Measurements from ENCODE around the gene RRP9.

DNA sequence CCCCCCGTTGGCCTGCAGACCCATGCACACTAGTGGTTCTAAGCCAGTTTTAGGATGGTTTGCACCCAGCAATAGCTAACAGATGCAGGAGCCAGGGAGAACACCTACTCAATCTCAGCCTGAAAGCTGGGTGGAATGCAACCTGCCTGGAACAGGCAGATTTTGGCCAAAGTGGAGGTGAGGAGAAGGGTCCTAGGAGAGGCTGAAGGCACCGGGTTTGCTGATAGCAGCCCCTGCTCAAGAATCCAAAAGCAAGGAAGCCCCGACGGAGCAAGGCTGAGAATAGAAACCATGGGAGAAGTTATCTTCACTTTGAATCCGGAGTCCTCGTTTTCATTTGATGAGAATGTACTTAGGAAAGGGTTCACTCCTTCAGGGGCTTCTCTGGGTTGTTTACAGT is 9.9 kb downstream of the RRP9 start:
- TF ChIP-seq, protein P1, sequence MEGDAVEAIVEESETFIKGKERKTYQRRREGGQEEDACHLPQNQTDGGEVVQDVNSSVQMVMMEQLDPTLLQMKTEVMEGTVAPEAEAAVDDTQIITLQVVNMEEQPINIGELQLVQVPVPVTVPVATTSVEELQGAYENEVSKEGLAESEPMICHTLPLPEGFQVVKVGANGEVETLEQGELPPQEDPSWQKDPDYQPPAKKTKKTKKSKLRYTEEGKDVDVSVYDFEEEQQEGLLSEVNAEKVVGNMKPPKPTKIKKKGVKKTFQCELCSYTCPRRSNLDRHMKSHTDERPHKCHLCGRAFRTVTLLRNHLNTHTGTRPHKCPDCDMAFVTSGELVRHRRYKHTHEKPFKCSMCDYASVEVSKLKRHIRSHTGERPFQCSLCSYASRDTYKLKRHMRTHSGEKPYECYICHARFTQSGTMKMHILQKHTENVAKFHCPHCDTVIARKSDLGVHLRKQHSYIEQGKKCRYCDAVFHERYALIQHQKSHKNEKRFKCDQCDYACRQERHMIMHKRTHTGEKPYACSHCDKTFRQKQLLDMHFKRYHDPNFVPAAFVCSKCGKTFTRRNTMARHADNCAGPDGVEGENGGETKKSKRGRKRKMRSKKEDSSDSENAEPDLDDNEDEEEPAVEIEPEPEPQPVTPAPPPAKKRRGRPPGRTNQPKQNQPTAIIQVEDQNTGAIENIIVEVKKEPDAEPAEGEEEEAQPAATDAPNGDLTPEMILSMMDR (IDR thresholded peaks at IDR 0.05) = no peak
- TF ChIP-seq POLR2A (IDR thresholded peaks at IDR 0.05) (no peak), POLR2AphosphoS5 (IDR thresholded peaks at IDR 0.05) (no peak)

Measured in prostate gland (tissue), 2 donors.